Activated T-helper 1 cell treated with anti-CD3 and anti-CD28 coated beads, Interleukin-12 subunit alpha, Interleukin-12 subunit beta, Interleukin-2, Interleukin-4 antibody, amounts not matched to agents 30 ng/mL and 10 ng/mL and 1 ng/mL, durations not matched to agents 14 hours and 24 hours and 36 hours (primary cell): ENCODE results near the gene NEGR1. TPM values are rescaled to one million over a fixed set of nuclear protein-coding genes. Genes with fewer than 3 reads are reported as not detected.

Experiments used
- DNase-seq: peaks from one replicate; pipeline ENCODE4 v3.0.0; 2021; ENCODE audit warnings: low spot score
- H3K27ac Mint-ChIP-seq: one replicate; pipeline ENCODE4 v1.8.0; 2021; ENCODE audit warnings: mild to moderate bottlenecking, mixed read lengths
- H3K27me3 Mint-ChIP-seq: one replicate; pipeline ENCODE4 v1.8.0; 2022; ENCODE audit warnings: mild to moderate bottlenecking, moderate library complexity, mixed read lengths; ENCODE audit not compliant: insufficient read depth
- H3K36me3 Mint-ChIP-seq: one replicate; pipeline ENCODE4 v1.8.0; 2021; ENCODE audit warnings: low read depth, mixed read lengths
- H3K4me1 Mint-ChIP-seq: one replicate; pipeline ENCODE4 v1.8.0; 2021; ENCODE audit warnings: low read depth, mixed read lengths
- H3K4me3 Mint-ChIP-seq: one replicate; pipeline ENCODE4 v1.8.0; 2021; ENCODE audit warnings: mild to moderate bottlenecking, moderate library complexity, mixed read lengths
- H3K9me3 Mint-ChIP-seq: one replicate; pipeline ENCODE4 v1.8.0; 2021; ENCODE audit warnings: mixed read lengths
- intact Hi-C: fragments of 100-400 bp; cut with micrococcal nuclease; formaldehyde crosslinking; loops from one replicate; pipeline ENCODE4 v1.15.1; 2024
- total RNA-seq: library from RNA; stranded (reverse); gene quantifications from 2 replicates; pipeline ENCODE4 v1.2.3, GENCODE V29; 2022

The NEGR1 gene
- total RNA-seq, 1 donor from 2014 or later = not detected

- Mint-ChIP-seq H3K9me3 (no peaks in the 10 kb centered on the region), H3K27me3 (no peaks in the 10 kb centered on the region), H3K36me3 (no peaks in the 10 kb centered on the region), H3K27ac (no peak overlapping the region), H3K4me3 (no peak overlapping the region), H3K4me1 (no peaks in the 10 kb centered on the region)
- intact Hi-C loops = no loop called here
- DNase-seq = no peak
Measured at GRCh38 chr1:71653952-71654351, 628.4 kb downstream of the NEGR1 start.

DNA sequence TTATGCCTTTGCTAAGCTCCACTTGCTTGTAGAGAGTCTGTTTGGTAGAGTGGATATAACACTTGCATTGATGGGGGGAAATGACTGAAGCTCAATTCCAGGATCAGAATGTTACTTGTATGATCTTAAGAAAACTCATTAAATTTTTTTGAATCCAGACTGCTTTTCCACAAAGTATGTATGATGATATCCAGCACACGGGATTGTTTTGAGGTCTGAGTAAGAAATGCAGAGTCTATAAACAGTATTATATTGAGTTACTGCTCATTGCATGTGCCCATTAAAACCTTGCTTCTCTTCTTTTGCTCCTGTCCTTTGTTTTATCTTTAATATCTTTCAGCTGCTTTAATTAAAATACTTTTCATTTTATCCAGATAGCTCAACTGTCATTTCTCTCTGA lies 631.1 kb downstream of the NEGR1 start:
- DNase-seq = no peak
- Mint-ChIP-seq H3K27ac (no peak overlapping the region), H3K27me3 (no peaks in the 10 kb centered on the region), H3K9me3 (no peaks in the 10 kb centered on the region), H3K4me1 (no peaks in the 10 kb centered on the region), H3K4me3 (no peak overlapping the region), H3K36me3 (no peaks in the 10 kb centered on the region)
- intact Hi-C loops = no loop called here

DNA sequence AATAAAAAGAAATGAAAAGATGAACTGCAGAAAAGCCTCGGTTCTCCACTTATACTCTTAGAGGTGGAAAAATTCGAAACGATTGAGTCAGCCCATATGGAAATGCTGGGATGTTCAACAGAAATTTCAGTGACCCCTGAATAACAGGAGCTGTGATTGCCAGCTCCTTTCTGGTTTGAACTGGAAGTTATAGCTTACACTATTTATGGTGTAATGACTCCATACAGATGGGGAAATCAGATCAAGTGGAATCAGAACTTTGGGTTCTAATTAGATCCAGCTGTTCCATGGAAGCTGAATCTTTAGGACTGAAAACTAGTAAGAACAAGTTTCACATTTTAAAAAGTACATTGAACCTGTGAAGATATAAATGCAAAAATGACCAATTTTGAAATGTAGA lies 632.2 kb downstream of the NEGR1 start:
- no peak overlapping the region for H3K4me3 Mint-ChIP-seq
- H3K27me3 Mint-ChIP-seq = no peaks in the 10 kb centered on the region
- no peak overlapping the region for H3K27ac Mint-ChIP-seq
- DNase-seq = no peak
- no peaks in the 10 kb centered on the region for H3K9me3 Mint-ChIP-seq
- H3K36me3 Mint-ChIP-seq = no peaks in the 10 kb centered on the region
- H3K4me1 Mint-ChIP-seq = no peaks in the 10 kb centered on the region
- intact Hi-C loops = no loop called here

GRCh38 chr1:71649608-71650007 lies 632.7 kb downstream of the NEGR1 start:
- intact Hi-C loops = no loop called here
- H3K4me3 Mint-ChIP-seq = no peak overlapping the region
- H3K27me3 Mint-ChIP-seq = no peaks in the 10 kb centered on the region
- no peaks in the 10 kb centered on the region for H3K36me3 Mint-ChIP-seq
- H3K27ac Mint-ChIP-seq = no peak overlapping the region
- no peaks in the 10 kb centered on the region for H3K9me3 Mint-ChIP-seq
- no peak for DNase-seq
- H3K4me1 Mint-ChIP-seq = no peaks in the 10 kb centered on the region

DNA sequence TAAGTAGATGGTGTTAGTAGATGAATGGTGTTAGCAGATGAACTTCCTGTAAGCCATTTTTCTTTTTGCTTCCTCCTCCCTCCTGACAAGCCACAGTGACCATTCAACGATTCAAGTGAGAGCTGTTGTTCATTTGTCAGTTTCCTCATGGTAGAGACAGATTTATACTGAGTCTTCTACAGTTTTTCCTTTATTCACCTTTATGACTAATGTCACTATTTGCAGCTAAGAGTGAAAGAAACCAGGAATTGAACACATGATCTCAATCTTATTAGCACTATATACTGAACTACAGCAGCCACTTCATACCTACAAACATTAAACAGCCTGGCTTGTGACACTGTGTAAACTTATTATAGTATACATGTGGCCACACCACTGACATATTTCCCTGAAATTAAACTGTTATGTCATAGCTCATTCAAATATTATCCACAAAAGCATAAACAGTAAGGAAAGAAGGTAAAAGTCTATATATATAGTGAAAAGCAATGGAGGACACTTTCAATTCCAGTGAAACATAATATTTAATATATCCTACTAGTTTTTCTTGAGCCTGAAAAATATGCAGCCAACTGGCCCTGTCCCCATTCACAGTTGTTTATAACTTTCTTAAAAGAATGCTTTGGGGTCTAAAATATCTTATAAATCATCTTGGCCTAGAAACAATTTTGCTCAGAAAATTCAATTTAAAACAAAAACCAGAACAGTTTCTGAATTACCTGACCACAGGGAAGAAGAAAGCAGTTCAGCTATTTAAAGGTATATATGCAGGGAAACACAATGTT lies 634.6 kb downstream of the NEGR1 start:
- no peaks in the 10 kb centered on the region for H3K9me3 Mint-ChIP-seq
- no peak overlapping the region for H3K27ac Mint-ChIP-seq
- H3K4me1 Mint-ChIP-seq = no peaks in the 10 kb centered on the region
- intact Hi-C loops = no loop called here
- H3K27me3 Mint-ChIP-seq = no peaks in the 10 kb centered on the region
- no peak for DNase-seq
- no peaks in the 10 kb centered on the region for H3K36me3 Mint-ChIP-seq
- H3K4me3 Mint-ChIP-seq = no peak overlapping the region

- Mint-ChIP-seq H3K27ac (no peak overlapping the region), H3K36me3 (no peaks in the 10 kb centered on the region), H3K27me3 (no peaks in the 10 kb centered on the region), H3K4me1 (no peaks in the 10 kb centered on the region), H3K9me3 (no peaks in the 10 kb centered on the region), H3K4me3 (no peak overlapping the region)
- intact Hi-C loops = no loop called here
- no peak for DNase-seq
Measured at GRCh38 chr1:71645015-71645414, 637.3 kb downstream of the NEGR1 start.

DNA sequence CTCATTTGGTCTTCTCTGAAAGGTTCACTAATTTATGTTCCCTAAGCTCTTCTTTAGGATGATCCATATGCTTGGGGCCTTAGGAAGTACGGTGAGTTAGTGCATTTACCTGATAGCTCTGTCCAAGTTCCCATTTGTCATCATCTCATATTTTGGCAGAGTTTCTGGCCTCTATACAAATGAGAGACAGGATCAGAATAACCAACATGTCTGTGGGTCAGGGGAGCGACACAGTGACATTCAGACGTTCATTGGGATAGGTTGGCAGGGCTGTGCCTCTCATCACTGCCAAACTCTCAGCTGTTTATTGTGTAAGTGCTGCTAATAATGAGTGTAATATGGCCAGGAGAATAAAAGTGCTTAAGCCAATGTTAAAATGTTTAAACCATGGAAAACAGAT lies 640.4 kb downstream of the NEGR1 start:
- no peak overlapping the region for H3K27ac Mint-ChIP-seq
- no peaks in the 10 kb centered on the region for H3K9me3 Mint-ChIP-seq
- DNase-seq = no peak
- intact Hi-C loops = no loop called here
- H3K4me3 Mint-ChIP-seq = no peak overlapping the region
- H3K27me3 Mint-ChIP-seq = no peaks in the 10 kb centered on the region
- H3K4me1 Mint-ChIP-seq = no peaks in the 10 kb centered on the region
- H3K36me3 Mint-ChIP-seq = no peaks in the 10 kb centered on the region

- Mint-ChIP-seq H3K27me3 (no peaks in the 10 kb centered on the region), H3K4me3 (no peak overlapping the region), H3K4me1 (no peaks in the 10 kb centered on the region), H3K36me3 (no peaks in the 10 kb centered on the region), H3K9me3 (no peaks in the 10 kb centered on the region), H3K27ac (no peak overlapping the region)
- intact Hi-C loops = no loop called here
- no peak for DNase-seq
Measured at GRCh38 chr1:71640998-71641397, 641.3 kb downstream of the NEGR1 start.

DNA sequence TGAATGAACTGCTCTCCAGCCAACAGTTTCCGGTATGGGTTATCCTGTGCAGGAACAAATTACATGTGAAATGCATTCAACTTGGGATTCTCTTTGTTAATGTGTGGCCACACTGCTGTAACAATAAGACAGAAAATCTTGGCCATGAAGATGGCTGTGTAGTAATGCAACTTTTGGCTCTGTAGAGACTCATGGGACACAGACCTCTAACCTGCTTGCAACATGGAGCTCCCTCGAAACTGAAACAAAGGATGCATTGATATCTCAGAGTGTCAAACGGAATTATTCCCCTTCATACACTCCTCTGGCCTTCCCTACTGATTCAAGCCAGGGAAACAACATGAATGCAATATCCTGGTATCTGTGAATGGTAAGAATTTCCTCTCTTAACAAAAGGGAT lies 642.2 kb downstream of the NEGR1 start:
- Mint-ChIP-seq H3K4me1 (no peaks in the 10 kb centered on the region), H3K9me3 (no peaks in the 10 kb centered on the region), H3K36me3 (no peaks in the 10 kb centered on the region), H3K4me3 (no peak overlapping the region), H3K27me3 (no peaks in the 10 kb centered on the region), H3K27ac (no peak overlapping the region)
- DNase-seq = no peak
- intact Hi-C loops = no loop called here

GRCh38 chr1:71638081-71638766 lies 644.1 kb downstream of the NEGR1 start:
- Mint-ChIP-seq H3K9me3 (no peaks in the 10 kb centered on the region), H3K27ac (no peak overlapping the region), H3K27me3 (no peaks in the 10 kb centered on the region), H3K4me1 (no peaks in the 10 kb centered on the region), H3K36me3 (no peaks in the 10 kb centered on the region), H3K4me3 (no peak overlapping the region)
- no peak for DNase-seq
- intact Hi-C loops = no loop called here

DNA sequence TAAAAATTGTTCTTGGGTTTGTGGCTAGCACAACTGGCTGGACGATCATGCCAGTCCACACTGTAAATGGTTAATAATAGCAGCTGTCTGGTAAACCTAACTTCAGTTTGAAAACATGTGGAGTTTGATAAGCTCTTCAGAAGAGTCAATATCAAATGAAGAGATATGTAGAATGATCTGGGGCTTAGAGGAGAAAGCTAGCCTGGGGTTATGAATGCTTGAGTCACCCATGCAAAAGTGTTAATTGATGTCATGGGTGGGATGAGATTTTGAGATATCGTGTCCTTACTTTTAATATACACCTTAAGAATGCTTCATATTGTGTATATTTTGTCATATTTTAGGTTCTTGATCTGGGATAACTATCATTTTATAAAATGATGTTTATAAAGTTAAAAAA lies 646.8 kb downstream of the NEGR1 start:
- H3K36me3 Mint-ChIP-seq = no peaks in the 10 kb centered on the region
- no peak for DNase-seq
- H3K4me1 Mint-ChIP-seq = no peaks in the 10 kb centered on the region

GRCh38 chr1:71634159-71634558 lies 648.2 kb downstream of the NEGR1 start:
- Mint-ChIP-seq H3K4me3 (no peak overlapping the region), H3K9me3 (no peaks in the 10 kb centered on the region), H3K36me3 (no peaks in the 10 kb centered on the region), H3K4me1 (no peaks in the 10 kb centered on the region), H3K27ac (no peak overlapping the region), H3K27me3 (no peaks in the 10 kb centered on the region)
- no peak for DNase-seq
- intact Hi-C loops = no loop called here

More for the DNA sequence above, 646.8 kb downstream of the NEGR1 start:
- no peaks in the 10 kb centered on the region for H3K27me3 Mint-ChIP-seq
- intact Hi-C loops = no loop called here
- no peak overlapping the region for H3K27ac Mint-ChIP-seq
- no peak overlapping the region for H3K4me3 Mint-ChIP-seq
- H3K9me3 Mint-ChIP-seq = no peaks in the 10 kb centered on the region

DNA sequence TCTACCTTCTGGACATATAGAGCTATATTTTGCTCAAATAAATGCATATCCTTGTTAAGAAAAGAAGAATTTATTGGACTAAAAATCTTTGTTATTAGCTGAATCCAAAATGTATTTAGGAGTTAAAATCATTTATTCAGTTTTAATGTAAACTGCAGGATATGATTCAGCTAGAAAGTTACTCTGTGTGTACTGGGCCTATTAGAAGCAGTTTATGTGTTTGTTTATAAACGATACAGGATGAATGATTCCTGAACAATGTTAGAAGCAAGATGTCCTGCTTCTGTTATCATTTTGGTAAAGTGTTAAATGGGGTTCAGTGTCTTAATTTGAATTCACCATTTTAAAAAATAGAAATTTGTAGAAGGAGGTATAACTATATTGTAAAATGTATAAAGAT lies 652.3 kb downstream of the NEGR1 start:
- DNase-seq = no peak
- Mint-ChIP-seq H3K36me3 (no peaks in the 10 kb centered on the region), H3K4me1 (no peaks in the 10 kb centered on the region), H3K4me3 (no peak overlapping the region), H3K27me3 (no peaks in the 10 kb centered on the region), H3K27ac (no peak overlapping the region), H3K9me3 (no peaks in the 10 kb centered on the region)
- intact Hi-C loops = no loop called here
